Measurements from ENCODE around the gene TUBA3D. TPM values are rescaled to one million over a fixed set of nuclear protein-coding genes. Genes with fewer than 3 reads are reported as not detected.
A peak's percentile ranks its signal among the peaks of the same experiment; 100 is the strongest.
"Not testable (repeated sequence)": the region's sequence is repeated elsewhere in the genome, so short reads cannot be mapped to it uniquely, and the experiment has no call there.

TUBA3D gene
- total RNA-seq, 1 donor from 2014 or later, result 1.0 TPM

DNA sequence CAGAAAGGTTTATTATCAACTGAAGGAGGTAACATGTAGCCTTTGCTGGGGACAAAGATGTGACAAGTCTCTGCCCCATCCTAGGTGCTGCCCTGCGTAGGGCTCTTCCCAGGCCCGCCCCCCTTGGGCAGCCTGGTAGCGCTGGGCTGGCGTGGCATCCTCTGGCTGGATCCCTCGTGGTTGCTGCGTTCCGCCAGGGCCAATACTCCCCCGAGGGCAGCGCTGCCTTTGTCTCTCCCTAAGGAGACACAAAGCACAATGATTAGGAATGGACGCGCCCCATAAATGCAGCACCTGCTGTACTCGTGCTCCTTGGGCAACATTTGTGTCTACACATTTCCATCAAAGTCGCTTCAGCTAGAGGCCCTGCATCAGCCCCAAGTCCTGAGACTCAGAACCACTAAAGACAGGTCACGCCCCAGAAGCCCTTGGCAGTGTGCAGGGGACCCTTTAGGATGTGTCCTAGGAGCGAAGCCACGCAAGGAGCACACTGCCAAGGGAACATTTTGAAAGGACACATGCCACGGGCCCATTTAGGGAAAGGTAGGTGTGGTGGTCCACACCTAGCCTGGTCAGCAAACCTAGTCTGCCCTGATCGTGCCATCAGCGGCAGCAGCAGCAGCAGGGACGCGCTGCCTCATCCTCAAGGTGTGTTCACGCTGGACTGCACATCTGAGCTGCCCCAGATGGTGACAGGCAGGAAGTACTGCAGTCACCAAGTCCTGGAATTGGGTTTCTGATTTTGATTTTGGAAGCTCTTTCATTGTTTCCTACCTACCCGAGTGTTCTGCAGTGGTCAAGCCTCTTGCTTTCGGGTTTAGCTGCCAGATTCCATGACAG is 8.3 kb downstream of the TUBA3D start:
- H3K27ac ChIP-seq (ENCODE audit: low read depth, low read length); H3K4me3 ChIP-seq (ENCODE audit: low read length in 3 of 3); H3K27me3 ChIP-seq (ENCODE audit: control insufficient read depth in 3 of 3, insufficient read depth in 3 of 3, low read length in 3 of 3); H3K9me3 ChIP-seq (ENCODE audit: control insufficient read depth in 3 of 3, low read length in 3 of 3); H3K4me1 ChIP-seq (ENCODE audit: control insufficient read depth in 3 of 3, insufficient read depth in 3 of 3, low read length in 3 of 3); H3K9ac ChIP-seq (ENCODE audit: low read depth in 1 of 3, low read length in 3 of 3); H3K36me3 ChIP-seq (ENCODE audit: control insufficient read depth in 3 of 3, insufficient read depth in 3 of 3, low read length in 3 of 3): not testable (repeated sequence)

GRCh38 chr2:131484906-131485460 is 9.1 kb downstream of the TUBA3D start:
- H3K9me3 ChIP-seq (ENCODE audit: control insufficient read depth in 3 of 3, low read length in 3 of 3); H3K27me3 ChIP-seq (ENCODE audit: control insufficient read depth in 3 of 3, insufficient read depth in 3 of 3, low read length in 3 of 3); H3K4me3 ChIP-seq (ENCODE audit: low read length in 3 of 3); H3K9ac ChIP-seq (ENCODE audit: low read depth in 1 of 3, low read length in 3 of 3); H3K4me1 ChIP-seq (ENCODE audit: control insufficient read depth in 3 of 3, insufficient read depth in 3 of 3, low read length in 3 of 3); H3K27ac ChIP-seq (ENCODE audit: low read depth, low read length); H3K36me3 ChIP-seq (ENCODE audit: control insufficient read depth in 3 of 3, insufficient read depth in 3 of 3, low read length in 3 of 3): not testable (repeated sequence)

- H3K4me1 ChIP-seq (ENCODE audit: control insufficient read depth in 3 of 3, insufficient read depth in 3 of 3, low read length in 3 of 3); H3K4me3 ChIP-seq (ENCODE audit: low read length in 3 of 3): not testable (repeated sequence)
Measured at GRCh38 chr2:131486201-131486902, 10.4 kb downstream of the TUBA3D start.

GRCh38 chr2:131488306-131489205 is 12.6 kb downstream of the TUBA3D start:
- Histone ChIP-seq H3K9me3 (ENCODE audit: control insufficient read depth in 3 of 3, low read length in 3 of 3) (no peaks in the 10 kb centered on the region), H3K4me1 (ENCODE audit: control insufficient read depth in 3 of 3, insufficient read depth in 3 of 3, low read length in 3 of 3) (peaks cover 2 to 9% (median 5%) of the 10 kb centered on the region in 3 donors), H3K9ac (ENCODE audit: low read depth in 1 of 3, low read length in 3 of 3) (no peak overlapping the region), H3K4me3 (ENCODE audit: low read length in 3 of 3) (no peak overlapping the region), H3K36me3 (ENCODE audit: control insufficient read depth in 3 of 3, insufficient read depth in 3 of 3, low read length in 3 of 3) (no peaks in the 10 kb centered on the region), H3K27me3 (ENCODE audit: control insufficient read depth in 3 of 3, insufficient read depth in 3 of 3, low read length in 3 of 3) (no peaks in the 10 kb centered on the region), H3K27ac (ENCODE audit: low read depth, low read length) (no peak overlapping the region)

More at GRCh38 chr2:131486201-131486902, 10.4 kb downstream of the TUBA3D start:
- not testable (repeated sequence) for H3K27me3 ChIP-seq (ENCODE audit: control insufficient read depth in 3 of 3, insufficient read depth in 3 of 3, low read length in 3 of 3); H3K27ac ChIP-seq (ENCODE audit: low read depth, low read length); H3K9ac ChIP-seq (ENCODE audit: low read depth in 1 of 3, low read length in 3 of 3); H3K36me3 ChIP-seq (ENCODE audit: control insufficient read depth in 3 of 3, insufficient read depth in 3 of 3, low read length in 3 of 3); H3K9me3 ChIP-seq (ENCODE audit: control insufficient read depth in 3 of 3, low read length in 3 of 3)

DNA sequence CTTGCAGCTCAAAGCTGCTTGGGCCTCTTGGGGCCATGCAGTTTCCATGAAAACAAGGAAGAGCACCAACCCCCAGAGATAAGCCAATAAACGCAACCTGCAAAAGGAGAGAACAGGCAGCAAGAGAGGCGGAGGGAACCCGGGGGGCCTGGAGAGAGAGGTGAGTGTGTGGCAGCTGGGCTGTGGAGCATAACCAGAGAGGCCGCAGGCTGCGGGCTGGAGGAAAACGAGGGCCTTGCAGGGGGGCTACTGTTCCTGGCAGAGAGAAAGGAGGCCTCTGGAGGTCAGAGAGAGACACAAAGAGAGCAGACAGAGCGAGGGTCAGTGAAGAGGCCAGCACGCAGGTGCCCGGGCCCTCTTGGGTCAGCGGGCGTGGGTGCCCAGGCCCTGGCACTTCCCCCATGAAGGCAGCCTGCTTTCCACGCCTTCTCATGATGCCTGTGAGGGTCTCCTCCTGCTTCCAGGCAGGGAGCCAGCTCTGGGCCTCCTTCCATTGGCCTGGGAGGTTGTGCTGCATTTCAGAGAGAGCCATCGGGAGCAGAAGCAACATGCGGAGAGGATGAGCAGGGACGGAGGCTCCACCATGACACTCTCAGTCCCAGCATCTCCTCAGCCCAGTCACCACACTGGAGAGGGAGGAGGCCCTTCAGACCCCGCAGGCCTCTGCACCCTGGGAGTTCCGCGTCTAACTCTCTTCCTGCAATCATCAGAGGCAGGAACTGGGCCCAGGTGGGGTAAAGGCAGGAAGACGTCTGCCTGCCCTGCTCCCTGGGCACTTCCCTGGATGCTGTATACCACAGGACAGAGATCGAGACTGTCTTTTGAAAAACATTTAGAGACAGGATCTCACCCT is 14.9 kb downstream of the TUBA3D start:
- peaks cover 7 to 20% (median 13%) of the 10 kb centered on the region in 3 donors for H3K4me1 ChIP-seq (ENCODE audit: control insufficient read depth in 3 of 3, insufficient read depth in 3 of 3, low read length in 3 of 3)
- peak overlapping the region; percentile 20 to 53 (median 50) for H3K9ac ChIP-seq (ENCODE audit: low read depth in 1 of 3, low read length in 3 of 3)
- not testable (repeated sequence) for H3K9me3 ChIP-seq (ENCODE audit: control insufficient read depth in 3 of 3, low read length in 3 of 3); H3K27me3 ChIP-seq (ENCODE audit: control insufficient read depth in 3 of 3, insufficient read depth in 3 of 3, low read length in 3 of 3); H3K27ac ChIP-seq (ENCODE audit: low read depth, low read length); H3K36me3 ChIP-seq (ENCODE audit: control insufficient read depth in 3 of 3, insufficient read depth in 3 of 3, low read length in 3 of 3)
- peak overlapping the region in 2 of 3 donors; percentile 45 to 58 for H3K4me3 ChIP-seq (ENCODE audit: low read length in 3 of 3)

DNA sequence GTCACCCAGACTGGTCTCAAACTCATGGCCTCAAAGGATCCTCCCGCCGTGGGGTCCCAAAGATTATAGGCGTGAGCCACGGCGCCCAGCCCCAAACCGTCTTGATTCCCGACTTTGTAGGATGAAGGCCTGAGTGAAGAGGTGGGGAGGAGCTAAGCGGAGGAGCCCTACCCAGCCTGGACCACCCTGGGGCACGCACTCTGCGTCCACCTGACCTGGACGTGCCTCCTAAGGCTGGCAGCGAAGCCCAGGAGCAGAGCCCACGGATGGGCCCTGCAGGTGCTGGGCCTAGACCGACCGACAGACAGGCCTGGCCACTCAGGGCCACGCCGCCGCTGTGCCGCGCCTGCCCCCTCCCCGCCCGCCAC is 15.5 kb downstream of the TUBA3D start:
- not testable (repeated sequence) for H3K36me3 ChIP-seq (ENCODE audit: control insufficient read depth in 3 of 3, insufficient read depth in 3 of 3, low read length in 3 of 3); H3K27me3 ChIP-seq (ENCODE audit: control insufficient read depth in 3 of 3, insufficient read depth in 3 of 3, low read length in 3 of 3); H3K9me3 ChIP-seq (ENCODE audit: control insufficient read depth in 3 of 3, low read length in 3 of 3); H3K27ac ChIP-seq (ENCODE audit: low read depth, low read length)
- Histone ChIP-seq H3K4me1 (ENCODE audit: control insufficient read depth in 3 of 3, insufficient read depth in 3 of 3, low read length in 3 of 3) (peaks cover 7 to 20% (median 13%) of the 10 kb centered on the region in 3 donors), H3K4me3 (ENCODE audit: low read length in 3 of 3) (peak overlapping the region; percentile 45 to 62 (median 58)), H3K9ac (ENCODE audit: low read depth in 1 of 3, low read length in 3 of 3) (peak overlapping the region; percentile 20 to 53 (median 50))

DNA sequence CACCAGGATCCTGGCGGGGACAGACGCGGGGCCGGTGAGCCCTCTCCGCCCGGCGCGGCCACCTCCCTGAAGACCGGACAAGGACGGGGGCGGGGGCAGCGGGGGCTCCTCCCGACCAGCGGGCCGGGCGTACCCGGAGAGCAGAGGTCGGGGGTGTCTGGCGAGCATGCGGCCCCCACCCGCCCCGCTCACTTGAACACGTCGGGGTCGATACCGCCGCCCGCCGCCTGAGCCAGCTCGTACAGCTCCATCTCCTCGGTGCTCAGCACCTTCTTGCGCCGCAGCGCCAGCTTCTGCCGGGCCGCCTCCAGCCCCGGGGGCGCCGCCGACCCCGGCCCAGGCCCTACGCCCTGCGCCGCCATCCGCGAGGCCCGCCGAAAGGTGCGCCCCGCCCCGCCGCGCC is 16.1 kb downstream of the TUBA3D start, which contains the start of gene MZT2A:
Gene MZT2A, minus strand, starts transcription at position 383 of the 403 bp plus-strand sequence. Its CDS starts 21 bp downstream, at position 362.
- Histone ChIP-seq H3K4me1 (ENCODE audit: control insufficient read depth in 3 of 3, insufficient read depth in 3 of 3, low read length in 3 of 3) (peaks cover 7 to 20% (median 13%) of the 10 kb centered on the region in 3 donors), H3K4me3 (ENCODE audit: low read length in 3 of 3) (peak within 1 kb of the TSS; percentile 91 to 95 (median 92)), H3K27ac (ENCODE audit: low read depth, low read length) (peak within 1 kb of the TSS; percentile 83), H3K9ac (ENCODE audit: low read depth in 1 of 3, low read length in 3 of 3) (peak within 1 kb of the TSS; percentile 82 to 95 (median 93))
- not testable (repeated sequence) for H3K9me3 ChIP-seq (ENCODE audit: control insufficient read depth in 3 of 3, low read length in 3 of 3); H3K27me3 ChIP-seq (ENCODE audit: control insufficient read depth in 3 of 3, insufficient read depth in 3 of 3, low read length in 3 of 3); H3K36me3 ChIP-seq (ENCODE audit: control insufficient read depth in 3 of 3, insufficient read depth in 3 of 3, low read length in 3 of 3)

DNA sequence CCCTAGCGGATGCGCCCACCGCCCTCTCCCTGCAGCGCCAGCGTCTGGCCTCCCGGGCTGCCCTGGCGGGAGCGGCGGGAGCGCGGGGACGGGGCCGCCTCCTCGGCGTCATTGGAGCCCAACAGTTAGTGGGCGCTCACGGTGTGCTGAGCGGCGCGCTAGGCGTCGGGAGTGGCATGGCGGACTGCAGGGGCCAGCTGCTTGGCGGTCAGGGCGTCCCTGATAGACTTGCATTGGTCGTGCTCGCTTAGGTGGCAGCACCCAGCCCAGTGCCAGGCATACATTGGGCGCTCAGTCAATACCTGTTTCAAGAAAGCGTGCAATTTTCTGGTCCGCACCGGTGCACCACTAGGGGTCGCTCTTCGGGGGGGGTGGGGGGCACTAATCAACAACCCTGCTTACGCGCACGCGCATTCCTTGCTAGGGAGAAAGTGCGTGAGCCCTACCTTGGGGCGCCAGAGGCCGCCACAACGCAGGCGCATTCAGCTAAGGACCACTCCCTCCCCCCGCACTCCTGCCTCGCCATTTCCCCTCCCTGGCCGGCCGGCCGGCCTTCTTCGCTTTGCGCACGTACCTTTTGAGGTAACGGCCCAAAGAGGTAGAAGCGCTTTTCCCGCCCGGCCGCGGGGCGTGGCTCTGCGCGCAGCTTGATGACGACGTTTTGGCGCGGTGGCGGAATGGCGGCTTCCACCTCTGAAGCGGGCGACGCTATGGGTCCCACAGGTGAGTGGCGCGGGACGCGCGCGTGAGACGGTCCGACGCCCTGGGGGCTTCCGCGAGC is 16.7 kb downstream of the TUBA3D start:
- Histone ChIP-seq H3K36me3 (ENCODE audit: control insufficient read depth in 3 of 3, insufficient read depth in 3 of 3, low read length in 3 of 3) (no peaks in the 10 kb centered on the region), H3K9ac (ENCODE audit: low read depth in 1 of 3, low read length in 3 of 3) (peak overlapping the region; percentile 82 to 95 (median 93)), H3K4me3 (ENCODE audit: low read length in 3 of 3) (peak overlapping the region; percentile 91 to 95 (median 92)), H3K27ac (ENCODE audit: low read depth, low read length) (peak overlapping the region; percentile 83), H3K9me3 (ENCODE audit: control insufficient read depth in 3 of 3, low read length in 3 of 3) (no peaks in the 10 kb centered on the region), H3K27me3 (ENCODE audit: control insufficient read depth in 3 of 3, insufficient read depth in 3 of 3, low read length in 3 of 3) (no peaks in the 10 kb centered on the region), H3K4me1 (ENCODE audit: control insufficient read depth in 3 of 3, insufficient read depth in 3 of 3, low read length in 3 of 3) (peaks cover 7 to 20% (median 13%) of the 10 kb centered on the region in 3 donors)

Data from skeletal muscle tissue (tissue), 4 donors.